OCI-LY1 (cell line): ENCODE results near the gene EXD2.

Experiments used
- CTCF ChIP-seq: fragments of 200-600 bp; sonication (generic), shearing (Covaris generic); IDR thresholded peaks from 2 replicates; pipeline ENCODE4 v1.5.1; 2017; ENCODE audit warnings: mild to moderate bottlenecking, antibody characterized with exemption, low read length, moderate library complexity, mixed read lengths
- EZH2 ChIP-seq: fragments of 200-600 bp; sonication (generic), shearing (Covaris generic); IDR thresholded peaks from 2 replicates; pipeline ENCODE4 v1.8.0; 2017; ENCODE audit warnings: borderline replicate concordance, mixed run types, mild to moderate bottlenecking, antibody characterized with exemption, low read length, moderate library complexity, mixed read lengths

- TF ChIP-seq CTCF: no peak
- no peak for TF ChIP-seq EZH2
These were observed 35.1 kb upstream of the EXD2 start for GRCh38 chr14:69156224-69156623.
